ENCODE data around the gene CSNK2B. TPM values are rescaled to one million over a fixed set of nuclear protein-coding genes. Genes with fewer than 3 reads are reported as not detected.
A peak's percentile ranks its signal among the peaks of the same experiment; 100 is the strongest.

Gene CSNK2B
- total RNA-seq, 2 donors from 2014 or later, result 155 to 171 TPM

- Histone ChIP-seq H3K27me3 (ENCODE audit: control insufficient read depth, insufficient read depth, low read length, poor library complexity, severe bottlenecking) (no peaks in the 10 kb centered on the region), H3K9ac (ENCODE audit: extremely low read depth, low read length, poor library complexity, severe bottlenecking) (no peak overlapping the region), H3K9me3 (ENCODE audit: control insufficient read depth, low read length) (no peaks in the 10 kb centered on the region), H3K27ac (ENCODE audit: low read depth, low read length) (no peak overlapping the region), H3K4me1 (ENCODE audit: control insufficient read depth, insufficient read depth, low read length) (peaks cover 7% of the 10 kb centered on the region), H3K4me3 (ENCODE audit: low read length) (no peak overlapping the region), H3K36me3 (ENCODE audit: control insufficient read depth, insufficient read depth, low read length) (no peaks in the 10 kb centered on the region)
- 100% methylated on average over 1 of the region's 1 CpG; no CpG with 5 or more reads in 1 of the 2 experiments for WGBS, 2 experiments (ENCODE audit: insufficient coverage in 1 of 2, insufficient read length in 1 of 2)
- no peak overlapping the region for H3K4me3 Mint-ChIP-seq
- H3K4me1 Mint-ChIP-seq, result peaks cover 31% of the 10 kb centered on the region
- H3K36me3 Mint-ChIP-seq (ENCODE audit: low read depth), result no peaks in the 10 kb centered on the region
- H3K9me3 Mint-ChIP-seq, result no peaks in the 10 kb centered on the region
- TF ChIP-seq, protein P1, sequence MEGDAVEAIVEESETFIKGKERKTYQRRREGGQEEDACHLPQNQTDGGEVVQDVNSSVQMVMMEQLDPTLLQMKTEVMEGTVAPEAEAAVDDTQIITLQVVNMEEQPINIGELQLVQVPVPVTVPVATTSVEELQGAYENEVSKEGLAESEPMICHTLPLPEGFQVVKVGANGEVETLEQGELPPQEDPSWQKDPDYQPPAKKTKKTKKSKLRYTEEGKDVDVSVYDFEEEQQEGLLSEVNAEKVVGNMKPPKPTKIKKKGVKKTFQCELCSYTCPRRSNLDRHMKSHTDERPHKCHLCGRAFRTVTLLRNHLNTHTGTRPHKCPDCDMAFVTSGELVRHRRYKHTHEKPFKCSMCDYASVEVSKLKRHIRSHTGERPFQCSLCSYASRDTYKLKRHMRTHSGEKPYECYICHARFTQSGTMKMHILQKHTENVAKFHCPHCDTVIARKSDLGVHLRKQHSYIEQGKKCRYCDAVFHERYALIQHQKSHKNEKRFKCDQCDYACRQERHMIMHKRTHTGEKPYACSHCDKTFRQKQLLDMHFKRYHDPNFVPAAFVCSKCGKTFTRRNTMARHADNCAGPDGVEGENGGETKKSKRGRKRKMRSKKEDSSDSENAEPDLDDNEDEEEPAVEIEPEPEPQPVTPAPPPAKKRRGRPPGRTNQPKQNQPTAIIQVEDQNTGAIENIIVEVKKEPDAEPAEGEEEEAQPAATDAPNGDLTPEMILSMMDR (conservative IDR thresholded peaks at IDR 0.05), result no peak
- no peak overlapping the region for H3K27ac Mint-ChIP-seq
- H3K27me3 Mint-ChIP-seq (ENCODE audit: insufficient read depth), result no peaks in the 10 kb centered on the region
- DNase-seq, result peak; percentile 65
These were observed 52.4 kb downstream of the CSNK2B start for GRCh38 chr6:31718265-31718664.

- Histone ChIP-seq H3K27me3 (ENCODE audit: control insufficient read depth, insufficient read depth, low read length, poor library complexity, severe bottlenecking) (no peaks in the 10 kb centered on the region), H3K4me3 (ENCODE audit: low read length) (no peak overlapping the region), H3K36me3 (ENCODE audit: control insufficient read depth, insufficient read depth, low read length) (no peaks in the 10 kb centered on the region), H3K4me1 (ENCODE audit: control insufficient read depth, insufficient read depth, low read length) (peaks cover 3% of the 10 kb centered on the region), H3K9ac (ENCODE audit: extremely low read depth, low read length, poor library complexity, severe bottlenecking) (no peak overlapping the region), H3K9me3 (ENCODE audit: control insufficient read depth, low read length) (no peaks in the 10 kb centered on the region), H3K27ac (ENCODE audit: low read depth, low read length) (no peak overlapping the region)
- H3K4me3 Mint-ChIP-seq, result no peak overlapping the region
- TF ChIP-seq, protein P1 (conservative IDR thresholded peaks at IDR 0.05), result no peak
- no peaks in the 10 kb centered on the region for H3K36me3 Mint-ChIP-seq (ENCODE audit: low read depth)
- H3K27me3 Mint-ChIP-seq (ENCODE audit: insufficient read depth), result no peaks in the 10 kb centered on the region
- WGBS, 2 experiments (ENCODE audit: insufficient coverage in 1 of 2, insufficient read length in 1 of 2), result 92 to 93% methylated on average over 4 to 6 of the region's 6 CpGs
- H3K27ac Mint-ChIP-seq, result no peak overlapping the region
- peak; percentile 47 for DNase-seq
- H3K4me1 Mint-ChIP-seq, result peaks cover 23% of the 10 kb centered on the region
- no peaks in the 10 kb centered on the region for H3K9me3 Mint-ChIP-seq
These were observed 53.1 kb downstream of the CSNK2B start for GRCh38 chr6:31719001-31719400.

Small RNA genes lying within 50 kb of the gene (microRNA-seq; reads per million reads assigned to microRNA genes)
- gene MIR4646 (ENCODE audit: borderline microRNAs expressed) (not detected), gene MIR6832 (ENCODE audit: borderline microRNAs expressed) (not detected)

Other genes starting within 250 kb of the CSNK2B start
- gene MICB, start 167.9 kb upstream of the CSNK2B start, total RNA-seq, result 1 to 10 TPM; 8.2 to 8.5 TPM
- gene MCCD1, start 137.1 kb upstream of the CSNK2B start, total RNA-seq, result not detected
- 100 to 1,000 TPM; 572 to 654 TPM for gene DDX39B, start 124.1 kb upstream of the CSNK2B start, total RNA-seq
- 1 to 10 TPM; 1.7 to 2.1 TPM for gene ATP6V1G2, start 119.5 kb upstream of the CSNK2B start, total RNA-seq
- gene NFKBIL1, start 118.5 kb upstream of the CSNK2B start, total RNA-seq, result 10 to 100 TPM; 17.4 to 26.3 TPM
- not detected for gene LTA, start 93.8 kb upstream of the CSNK2B start, total RNA-seq
- gene TNF, start 90.5 kb upstream of the CSNK2B start, total RNA-seq, result not detected
- 1 to 10 TPM in 1 of 2 donors, not detected in 1; 1.3 TPM for gene LTB, start 83.7 kb upstream of the CSNK2B start, total RNA-seq
- gene LST1, start 79.8 kb upstream of the CSNK2B start, total RNA-seq, result not detected
- not detected for gene NCR3, start 73.1 kb upstream of the CSNK2B start, total RNA-seq
- gene AIF1, start 50.8 kb upstream of the CSNK2B start, total RNA-seq, result 1 to 10 TPM in 1 of 2 donors, under 1 TPM in 1; 0.70 to 1.7 TPM
- gene PRRC2A, start 45.4 kb upstream of the CSNK2B start, total RNA-seq, result 100 to 1,000 TPM; 329 to 330 TPM
- 100 to 1,000 TPM; 413 to 428 TPM for gene BAG6, start 13.4 kb upstream of the CSNK2B start, total RNA-seq
- 1 to 10 TPM; 1.6 to 3.2 TPM for gene APOM, start 10.2 kb upstream of the CSNK2B start, total RNA-seq
- gene C6orf47, start 5.3 kb upstream of the CSNK2B start, total RNA-seq, result 10 to 100 TPM; 14.0 to 14.9 TPM
- 10 to 100 TPM; 16.1 to 21.3 TPM for gene GPANK1, start 1.1 kb upstream of the CSNK2B start, total RNA-seq
- gene LY6G5B, start 3.9 kb downstream of the CSNK2B start, total RNA-seq, result 10 to 100 TPM; 13.9 to 17.0 TPM
- gene LY6G5C, start 15.0 kb downstream of the CSNK2B start, total RNA-seq, result 1 to 10 TPM in 1 of 2 donors, under 1 TPM in 1; 0.93 to 2.0 TPM
- gene ABHD16A, start 37.2 kb downstream of the CSNK2B start, total RNA-seq, result 10 to 100 TPM; 38.3 to 59.5 TPM
- not detected for gene LY6G6F, start 40.8 kb downstream of the CSNK2B start, total RNA-seq
- not detected for gene LY6G6D, start 49.3 kb downstream of the CSNK2B start, total RNA-seq
- gene LY6G6C, start 55.7 kb downstream of the CSNK2B start, total RNA-seq, result under 1 TPM; 0.29 to 0.38 TPM
- not detected for gene MPIG6B, start 57.3 kb downstream of the CSNK2B start, total RNA-seq
- gene DDAH2, start 63.2 kb downstream of the CSNK2B start, total RNA-seq, result 100 to 1,000 TPM; 150 to 153 TPM
- 100 to 1,000 TPM; 289 to 380 TPM for gene CLIC1, start 70.5 kb downstream of the CSNK2B start, total RNA-seq
- 10 to 100 TPM; 35.7 to 57.2 TPM for gene MSH5, start 73.9 kb downstream of the CSNK2B start, total RNA-seq
- 1 to 10 TPM; 7.9 to 8.4 TPM for gene SAPCD1, start 96.6 kb downstream of the CSNK2B start, total RNA-seq
- gene VWA7, start 111.2 kb downstream of the CSNK2B start, total RNA-seq, result under 1 TPM; 0.64 to 0.95 TPM
- gene VARS1, start 129.7 kb downstream of the CSNK2B start, total RNA-seq, result 10 to 100 TPM; 81.4 to 83.1 TPM
- 100 to 1,000 TPM; 106 to 119 TPM for gene LSM2, start 140.9 kb downstream of the CSNK2B start, total RNA-seq
- gene HSPA1L, start 149.2 kb downstream of the CSNK2B start, total RNA-seq, result 1 to 10 TPM; 1.2 to 1.5 TPM
- gene HSPA1A, start 149.5 kb downstream of the CSNK2B start, total RNA-seq, result 10 to 100 TPM; 53.1 to 62.6 TPM
- gene HSPA1B, start 161.7 kb downstream of the CSNK2B start, total RNA-seq, result 10 to 100 TPM; 61.8 to 83.9 TPM
- gene NEU1, start 196.7 kb downstream of the CSNK2B start, total RNA-seq, result 10 to 100 TPM; 42.4 to 50.7 TPM
- gene SLC44A4, start 212.9 kb downstream of the CSNK2B start, total RNA-seq, result 1 to 10 TPM; 1.3 to 3.6 TPM
- 100 to 1,000 TPM; 113 to 121 TPM for gene EHMT2, start 231.6 kb downstream of the CSNK2B start, total RNA-seq
- 10 to 100 TPM; 25.4 to 29.9 TPM for gene ZBTB12, start 236.0 kb downstream of the CSNK2B start, total RNA-seq

Data from endodermal cell (in vitro differentiated cells).